ENCODE results near the gene ZBTB47. TPM values are rescaled to one million over a fixed set of nuclear protein-coding genes. Genes with fewer than 3 reads are reported as not detected.

The ZBTB47 gene
- total and polyA plus RNA-seq, 2 experiments from 2014 or later: 5.2 to 72.8 TPM

DNA sequence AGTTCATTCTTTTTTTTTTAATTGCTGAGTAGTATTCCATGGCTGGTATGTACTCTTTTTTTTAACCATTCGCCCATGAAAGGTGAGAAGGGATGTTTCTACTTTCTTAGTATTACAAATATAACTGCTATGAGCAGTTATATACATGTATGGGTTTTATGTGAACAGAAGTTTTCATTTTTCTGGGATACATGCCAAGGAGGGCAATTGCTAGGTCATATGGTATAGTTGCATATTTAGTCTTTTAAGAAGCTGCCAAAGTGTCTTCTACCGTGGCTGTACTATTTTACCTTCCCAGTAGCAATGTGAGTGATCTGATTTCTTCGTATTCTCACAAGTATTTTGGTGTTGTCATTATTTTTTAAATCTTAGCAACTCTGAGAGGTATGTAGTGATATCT is 20.6 kb downstream of the ZBTB47 start:
- H3K4me1 ChIP-seq (ENCODE audit: insufficient read depth): no peaks in the 10 kb centered on the region
- 58% methylated on average over 3 of the region's 3 CpGs for WGBS, 2 experiments (ENCODE audit: low coverage in 1 of 2, low lambda C conversion rate in 2 of 2, missing lambda C conversion rate in 2 of 2)
- no peak for DNase-seq
- no peaks in the 10 kb centered on the region for H3K79me2 ChIP-seq (ENCODE audit: insufficient read depth)
- no peak overlapping the region for H2AFZ ChIP-seq
- TF ChIP-seq EZH2phosphoT487 (IDR thresholded peaks at IDR 0.05; ENCODE audit: insufficient read depth, low read depth): no peak
- no peak for TF ChIP-seq EZH2 (IDR thresholded peaks at IDR 0.05; ENCODE audit: insufficient read depth, poor library complexity, severe bottlenecking)
- no peaks in the 10 kb centered on the region for H4K20me1 ChIP-seq (ENCODE audit: insufficient read depth)
- no peaks in the 10 kb centered on the region for H3K9me3 ChIP-seq (ENCODE audit: low read depth)
- no peak overlapping the region for H3K9ac ChIP-seq
- H3K4me2 ChIP-seq (ENCODE audit: unreplicated experiment): no peak overlapping the region
- H3K9me2 ChIP-seq (ENCODE audit: insufficient read depth): no peaks in the 10 kb centered on the region
- no peaks in the 10 kb centered on the region for H3F3A ChIP-seq (ENCODE audit: insufficient read depth)
- in situ Hi-C loops (cut with MboI): no loop called here
- no peaks in the 10 kb centered on the region for H3K36me3 ChIP-seq (ENCODE audit: low read depth)
- H3K4me3 ChIP-seq: no peak overlapping the region
- no peaks in the 10 kb centered on the region for H3K27me3 ChIP-seq (replicated peaks; ENCODE audit: insufficient read depth)
- no peak overlapping the region for H3K27ac ChIP-seq

GRCh38 chr3:42675909-42676308 is 22.4 kb downstream of the ZBTB47 start:
- Histone ChIP-seq H3K9me3 (ENCODE audit: low read depth) (no peaks in the 10 kb centered on the region), H3K27ac (no peak overlapping the region), H3K27me3 (replicated peaks; ENCODE audit: insufficient read depth) (no peaks in the 10 kb centered on the region), H4K20me1 (ENCODE audit: insufficient read depth) (no peaks in the 10 kb centered on the region), H3F3A (ENCODE audit: insufficient read depth) (peaks cover 14% of the 10 kb centered on the region), H3K79me2 (ENCODE audit: insufficient read depth) (no peaks in the 10 kb centered on the region), H3K9me2 (ENCODE audit: insufficient read depth) (no peaks in the 10 kb centered on the region), H2AFZ (no peak overlapping the region), H3K9ac (no peak overlapping the region), H3K4me1 (ENCODE audit: insufficient read depth) (peaks cover 13% of the 10 kb centered on the region), H3K4me2 (ENCODE audit: unreplicated experiment) (no peak overlapping the region), H3K4me3 (no peak overlapping the region), H3K36me3 (ENCODE audit: low read depth) (no peaks in the 10 kb centered on the region)
- WGBS, 2 experiments (ENCODE audit: low coverage in 1 of 2, low lambda C conversion rate in 2 of 2, missing lambda C conversion rate in 2 of 2): 71 to 82% methylated on average over 2 of the region's 2 CpGs
- TF ChIP-seq EZH2 (IDR thresholded peaks at IDR 0.05; ENCODE audit: insufficient read depth, poor library complexity, severe bottlenecking) (no peak), EZH2phosphoT487 (IDR thresholded peaks at IDR 0.05; ENCODE audit: insufficient read depth, low read depth) (no peak)
- in situ Hi-C loops (cut with MboI): no loop called here
- DNase-seq: no peak

- no peaks in the 10 kb centered on the region for H3K9me3 ChIP-seq (ENCODE audit: low read depth)
Observed at GRCh38 chr3:42678447-42678846, 24.9 kb downstream of the ZBTB47 start.

GRCh38 chr3:42680271-42680670 is 26.8 kb downstream of the ZBTB47 start:
- Histone ChIP-seq H3K4me2 (ENCODE audit: unreplicated experiment) (peak overlapping the region; percentile 45), H3K9me3 (ENCODE audit: low read depth) (no peaks in the 10 kb centered on the region), H3K4me1 (ENCODE audit: insufficient read depth) (peaks cover 32% of the 10 kb centered on the region), H3K9me2 (ENCODE audit: insufficient read depth) (no peaks in the 10 kb centered on the region), H4K20me1 (ENCODE audit: insufficient read depth) (no peaks in the 10 kb centered on the region), H2AFZ (no peak overlapping the region), H3K79me2 (ENCODE audit: insufficient read depth) (no peaks in the 10 kb centered on the region), H3K4me3 (no peak overlapping the region), H3K27me3 (replicated peaks; ENCODE audit: insufficient read depth) (no peaks in the 10 kb centered on the region), H3F3A (ENCODE audit: insufficient read depth) (peaks cover 17% of the 10 kb centered on the region), H3K9ac (no peak overlapping the region), H3K27ac (no peak overlapping the region), H3K36me3 (ENCODE audit: low read depth) (no peaks in the 10 kb centered on the region)
- in situ Hi-C loops (cut with MboI): no loop called here
- DNase-seq: peak; percentile 78
- TF ChIP-seq EZH2phosphoT487 (IDR thresholded peaks at IDR 0.05; ENCODE audit: insufficient read depth, low read depth) (no peak), EZH2 (IDR thresholded peaks at IDR 0.05; ENCODE audit: insufficient read depth, poor library complexity, severe bottlenecking) (no peak)
- 70 to 80% methylated on average over 1 of the region's 1 CpG for WGBS, 2 experiments (ENCODE audit: low coverage in 1 of 2, low lambda C conversion rate in 2 of 2, missing lambda C conversion rate in 2 of 2)

More at GRCh38 chr3:42678447-42678846, 24.9 kb downstream of the ZBTB47 start:
- Histone ChIP-seq H3K27ac (no peak overlapping the region), H3F3A (ENCODE audit: insufficient read depth) (peaks cover 17% of the 10 kb centered on the region), H3K36me3 (ENCODE audit: low read depth) (no peaks in the 10 kb centered on the region), H3K4me3 (no peak overlapping the region), H3K9me2 (ENCODE audit: insufficient read depth) (no peaks in the 10 kb centered on the region), H3K4me1 (ENCODE audit: insufficient read depth) (peaks cover 25% of the 10 kb centered on the region), H3K79me2 (ENCODE audit: insufficient read depth) (no peaks in the 10 kb centered on the region), H4K20me1 (ENCODE audit: insufficient read depth) (no peaks in the 10 kb centered on the region), H2AFZ (no peak overlapping the region), H3K9ac (no peak overlapping the region), H3K4me2 (ENCODE audit: unreplicated experiment) (no peak overlapping the region), H3K27me3 (replicated peaks; ENCODE audit: insufficient read depth) (no peaks in the 10 kb centered on the region)
- in situ Hi-C loops (cut with MboI): no loop called here
- WGBS, 2 experiments (ENCODE audit: low coverage in 1 of 2, low lambda C conversion rate in 2 of 2, missing lambda C conversion rate in 2 of 2): 83 to 86% methylated on average over 2 of the region's 2 CpGs
- no peak for DNase-seq
- no peak for TF ChIP-seq EZH2phosphoT487 (IDR thresholded peaks at IDR 0.05; ENCODE audit: insufficient read depth, low read depth)
- no peak for TF ChIP-seq EZH2 (IDR thresholded peaks at IDR 0.05; ENCODE audit: insufficient read depth, poor library complexity, severe bottlenecking)

DNA sequence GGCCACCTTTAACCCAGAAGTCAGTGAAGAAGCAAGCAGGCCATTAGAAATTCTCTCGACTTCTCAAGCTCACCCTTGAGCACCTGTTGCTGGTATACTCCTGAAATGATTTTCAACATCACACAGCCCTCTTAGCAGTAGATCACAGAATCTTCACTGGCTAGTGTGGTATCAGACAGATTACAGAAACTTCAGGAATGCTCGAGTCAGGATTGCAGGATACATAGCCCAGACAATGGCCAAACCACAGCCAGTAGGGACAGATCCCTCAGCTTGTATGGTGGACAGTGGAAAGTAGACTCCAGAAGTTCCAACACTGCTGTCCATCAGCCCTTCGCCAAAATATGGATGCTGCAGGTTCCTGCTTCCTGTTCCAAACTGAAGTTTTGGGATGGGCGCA is 27.3 kb downstream of the ZBTB47 start:
- H4K20me1 ChIP-seq (ENCODE audit: insufficient read depth): no peaks in the 10 kb centered on the region
- H3K9me3 ChIP-seq (ENCODE audit: low read depth): no peaks in the 10 kb centered on the region
- no peak overlapping the region for H3K9ac ChIP-seq
- no peaks in the 10 kb centered on the region for H3K27me3 ChIP-seq (replicated peaks; ENCODE audit: insufficient read depth)
- H3K9me2 ChIP-seq (ENCODE audit: insufficient read depth): no peaks in the 10 kb centered on the region
- H3K27ac ChIP-seq: no peak overlapping the region
- WGBS, 2 experiments (ENCODE audit: low coverage in 1 of 2, low lambda C conversion rate in 2 of 2, missing lambda C conversion rate in 2 of 2): 85% methylated on average over 4 of the region's 4 CpGs
- peak; percentile 56 for DNase-seq
- H3K36me3 ChIP-seq (ENCODE audit: low read depth): no peaks in the 10 kb centered on the region
- no peaks in the 10 kb centered on the region for H3K79me2 ChIP-seq (ENCODE audit: insufficient read depth)
- in situ Hi-C loops (cut with MboI): no loop called here
- no peak for TF ChIP-seq EZH2 (IDR thresholded peaks at IDR 0.05; ENCODE audit: insufficient read depth, poor library complexity, severe bottlenecking)
- no peak for TF ChIP-seq EZH2phosphoT487 (IDR thresholded peaks at IDR 0.05; ENCODE audit: insufficient read depth, low read depth)
- peaks cover 32% of the 10 kb centered on the region for H3K4me1 ChIP-seq (ENCODE audit: insufficient read depth)
- H3F3A ChIP-seq (ENCODE audit: insufficient read depth): peaks cover 17% of the 10 kb centered on the region
- peak overlapping the region; percentile 45 for H3K4me2 ChIP-seq (ENCODE audit: unreplicated experiment)
- H3K4me3 ChIP-seq: no peak overlapping the region
- no peak overlapping the region for H2AFZ ChIP-seq

Data from GM23248 (cell line).